HepG2 (cell line): ENCODE measurements around the gene UBP1. TPM values are rescaled to one million over a fixed set of nuclear protein-coding genes. Genes with fewer than 3 reads are reported as not detected.
A peak's percentile ranks its signal among the peaks of the same experiment; 100 is the strongest.

ENCODE experiments used
- ADNP ChIP-seq: sonication (generic); formaldehyde crosslinking; IDR thresholded peaks from 2 replicates; pipeline ENCODE4 v1.4.0; 2020; ENCODE audit warnings: missing genetic modification reagents
- ARNTL ChIP-seq: sonication (generic); formaldehyde crosslinking; IDR thresholded peaks from 2 replicates; pipeline ENCODE4 v1.4.0; 2020; ENCODE audit warnings: mild to moderate bottlenecking, missing genetic modification reagents
- CENPBD1 ChIP-seq: sonication (generic); formaldehyde crosslinking; IDR thresholded peaks from 2 replicates; pipeline ENCODE4 v1.8.0; 2022; ENCODE audit warnings: missing genetic modification reagents, low read depth, mild to moderate bottlenecking, borderline replicate concordance
- GATAD2A ChIP-seq: IDR thresholded peaks from 2 replicates; pipeline ENCODE4 v1.6.1; 2016
- HCFC1 ChIP-seq: fragments of 150-350 bp; IDR thresholded peaks from 2 replicates; pipeline ENCODE4 v1.6.1; 2014; ENCODE audit warnings: low read depth, low read length
- HHEX ChIP-seq: IDR thresholded peaks from 2 replicates; pipeline ENCODE4 v1.6.1; 2016; ENCODE audit warnings: control low read depth
- HOXA7 ChIP-seq: sonication (generic); formaldehyde crosslinking; IDR thresholded peaks from 2 replicates; pipeline ENCODE4 v1.8.1; 2022; ENCODE audit warnings: mild to moderate bottlenecking, missing genetic modification reagents, moderate library complexity
- IKZF5 ChIP-seq: IDR thresholded peaks from 2 replicates; pipeline ENCODE4 v1.6.1; 2018; ENCODE audit warnings: missing genetic modification reagents, mild to moderate bottlenecking, missing compliant biosample characterization
- KDM2A ChIP-seq: sonication (generic); formaldehyde crosslinking; IDR thresholded peaks from 2 replicates; pipeline ENCODE4 v1.4.0; 2020; ENCODE audit warnings: low read depth, missing genetic modification reagents, borderline replicate concordance
- PBX3 ChIP-seq: sonication (generic); formaldehyde crosslinking; IDR thresholded peaks from 2 replicates; pipeline ENCODE4 v1.8.1; 2023; ENCODE audit warnings: missing genetic modification reagents, inconsistent platforms, borderline replicate concordance
- PRPF4 ChIP-seq: fragments of 200-400 bp; formaldehyde crosslinking; IDR thresholded peaks from 2 replicates; pipeline ENCODE4 v1.6.1; 2016; ENCODE audit warnings: low read length, low read depth; ENCODE audit not compliant: poor library complexity, severe bottlenecking
- RBFOX2 ChIP-seq: fragments of 200-400 bp; formaldehyde crosslinking; IDR thresholded peaks from 2 replicates; pipeline ENCODE4 v1.6.1; 2017; ENCODE audit warnings: low read depth, mild to moderate bottlenecking, low read length
- SPEN ChIP-seq: sonication (generic); formaldehyde crosslinking; IDR thresholded peaks from 2 replicates; pipeline ENCODE4 v1.5.1; 2020; ENCODE audit warnings: low read depth, mild to moderate bottlenecking, missing genetic modification reagents
- ZBTB38 ChIP-seq: sonication (generic); formaldehyde crosslinking; IDR thresholded peaks from 2 replicates; pipeline ENCODE4 v1.5.1; 2020; ENCODE audit warnings: mild to moderate bottlenecking, missing genetic modification reagents
- ZBTB39 ChIP-seq: sonication (generic); formaldehyde crosslinking; IDR thresholded peaks from 2 replicates; pipeline ENCODE4 v1.5.0; 2020; ENCODE audit warnings: missing genetic modification reagents
- ZBTB42 ChIP-seq: sonication (generic); formaldehyde crosslinking; IDR thresholded peaks from 2 replicates; pipeline ENCODE4 v1.5.0; 2020; ENCODE audit warnings: mild to moderate bottlenecking, missing genetic modification reagents
- ZNF20 ChIP-seq: sonication (generic); formaldehyde crosslinking; IDR thresholded peaks from 2 replicates; pipeline ENCODE4 v1.4.0; 2020; ENCODE audit warnings: mild to moderate bottlenecking, moderate library complexity, missing genetic modification reagents
- ZNF451 ChIP-seq: sonication (generic); formaldehyde crosslinking; IDR thresholded peaks from 2 replicates; pipeline ENCODE4 v1.5.0; 2020; ENCODE audit warnings: mild to moderate bottlenecking, missing genetic modification reagents
- ZNF737 ChIP-seq: sonication (generic); formaldehyde crosslinking; IDR thresholded peaks from 2 replicates; pipeline ENCODE4 v1.5.0; 2020; ENCODE audit warnings: missing genetic modification reagents, mild to moderate bottlenecking, borderline replicate concordance
- ZNF781 ChIP-seq: sonication (generic); formaldehyde crosslinking; IDR thresholded peaks from 2 replicates; pipeline ENCODE4 v1.5.1; 2020; ENCODE audit warnings: borderline replicate concordance, mild to moderate bottlenecking, missing genetic modification reagents; ENCODE audit errors: not compliant biosample characterization
- polyA plus RNA-seq, 8 experiments: library from polyadenylated mRNA; depleted of rRNA in 3 of 8; stranded (reverse) in 7 of 8; unstranded in 1 of 8; fragments of >200 nt; fragmentation: Illumina TruSeq in 4 of 8; extraction: Trizol in 4 of 8; gene quantifications; 2 replicates each; pipeline versions ENCODE4 v1.2.1 to v1.2.3, GENCODE V29; 2011 to 2016; ENCODE audit warnings: low read depth in 4 of 8, missing spikeins in 1 of 8, mixed read lengths in 1 of 8; ENCODE audit not compliant: insufficient read depth in 1 of 8
- total RNA-seq, 5 experiments: library from RNA; depleted of rRNA; stranded (reverse); fragments of >200 nt; fragmentation: Illumina TruSeq; extraction: Trizol; gene quantifications; 2 replicates each; pipeline ENCODE4 v1.2.3, GENCODE V29; 2016; ENCODE audit warnings: low read depth in 1 of 5
- TF ChIP-seq, protein P1 (sequence below): sonication (generic); formaldehyde crosslinking; IDR thresholded peaks from 2 replicates; pipeline ENCODE4 v1.8.0; 2022; ENCODE audit warnings: mild to moderate bottlenecking, missing genetic modification reagents, moderate library complexity
- TF ChIP-seq, protein P2 (sequence below): fragments of 450-650 bp; IDR thresholded peaks from 2 replicates; pipeline ENCODE4 v1.6.1; 2017

Gene UBP1
- total and polyA plus RNA-seq, 2 of the 13 experiments (the other 11 are each of a cell fraction or from before 2014, with no cell fraction given): 48.3 to 79.9 TPM

DNA sequence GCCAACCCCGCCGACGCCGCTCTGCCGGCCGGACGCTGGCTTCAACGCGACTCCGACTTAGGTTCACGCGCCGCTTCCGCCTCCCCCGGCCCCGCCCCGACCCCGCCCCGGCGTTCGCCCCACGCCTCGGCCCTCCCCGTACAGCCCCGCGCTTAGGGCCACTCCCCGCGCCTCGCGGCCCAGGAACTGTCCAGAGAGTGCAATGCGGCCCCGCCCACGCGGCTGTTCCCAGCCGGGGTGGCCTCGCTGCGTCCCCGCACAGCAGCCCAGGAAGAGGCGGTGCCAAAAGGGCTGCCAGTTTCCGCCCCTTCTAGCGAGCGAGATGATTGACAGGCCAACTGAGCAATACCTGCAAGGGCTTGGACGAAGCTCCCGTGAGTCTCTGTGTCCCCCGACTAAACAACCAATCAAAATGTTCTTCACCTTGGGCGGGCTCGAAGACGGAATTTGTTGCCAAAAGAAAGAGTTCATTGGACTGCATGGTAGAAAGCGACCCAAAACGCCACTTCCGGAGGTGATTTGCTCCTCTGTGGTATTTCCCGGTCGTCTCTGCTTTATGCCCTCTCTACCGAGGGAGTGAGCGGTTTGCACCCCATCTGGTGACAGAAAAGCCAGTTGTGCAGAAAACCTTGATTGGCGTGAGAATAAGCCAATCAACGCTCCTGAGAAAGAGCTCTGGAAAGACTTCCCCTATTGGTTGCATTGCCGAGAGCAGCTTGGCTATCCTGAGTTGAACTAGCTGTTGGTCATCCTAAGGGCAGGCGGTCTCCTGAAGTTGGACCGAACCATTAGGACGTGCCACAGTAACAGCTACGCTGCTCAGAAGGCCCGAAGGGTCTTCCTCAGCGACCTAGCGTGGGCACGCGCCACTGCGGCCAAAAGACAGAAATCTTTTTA is at the start of gene UBP1 (continued):
- TF ChIP-seq GATAD2A (CRISPR knock-in tag) (peak; percentile 11; the same call in 1 of the 2 replicates), PBX3 (CRISPR knock-in tag) (peak; percentile 30; the same call in 1 of the 2 replicates), CENPBD1 (CRISPR knock-in tag) (no peak), ZBTB42 (no peak), ZNF20 (CRISPR knock-in tag) (no peak), ZNF781 (no peak), ZNF451 (CRISPR knock-in tag) (no peak), HOXA7 (no peak), SPEN (CRISPR knock-in tag) (peak; percentile 70; the same call in 1 of the 2 replicates), ZBTB39 (CRISPR knock-in tag) (no peak), KDM2A (CRISPR knock-in tag) (no peak), ADNP (CRISPR knock-in tag) (no peak), HHEX (CRISPR knock-in tag) (peak; percentile 19; the same call in 1 of the 2 replicates), IKZF5 (CRISPR knock-in tag) (peak; percentile 59), HCFC1 (peak; percentile 37; the same call in 1 of the 2 replicates), ZBTB38 (CRISPR knock-in tag) (no peak), ZNF737 (CRISPR knock-in tag) (peak; percentile 34; the same call in 1 of the 2 replicates), RBFOX2 (peak; percentile 56; the same call in 1 of the 2 replicates), ARNTL (CRISPR knock-in tag) (no peak), PRPF4 (no peak)
- TF ChIP-seq, protein P1, sequence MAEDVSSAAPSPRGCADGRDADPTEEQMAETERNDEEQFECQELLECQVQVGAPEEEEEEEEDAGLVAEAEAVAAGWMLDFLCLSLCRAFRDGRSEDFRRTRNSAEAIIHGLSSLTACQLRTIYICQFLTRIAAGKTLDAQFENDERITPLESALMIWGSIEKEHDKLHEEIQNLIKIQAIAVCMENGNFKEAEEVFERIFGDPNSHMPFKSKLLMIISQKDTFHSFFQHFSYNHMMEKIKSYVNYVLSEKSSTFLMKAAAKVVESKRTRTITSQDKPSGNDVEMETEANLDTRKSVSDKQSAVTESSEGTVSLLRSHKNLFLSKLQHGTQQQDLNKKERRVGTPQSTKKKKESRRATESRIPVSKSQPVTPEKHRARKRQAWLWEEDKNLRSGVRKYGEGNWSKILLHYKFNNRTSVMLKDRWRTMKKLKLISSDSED: 0 out of 2 replicates have a peak, but pooled peaks have one; percentile 52
- TF ChIP-seq, protein P2, sequence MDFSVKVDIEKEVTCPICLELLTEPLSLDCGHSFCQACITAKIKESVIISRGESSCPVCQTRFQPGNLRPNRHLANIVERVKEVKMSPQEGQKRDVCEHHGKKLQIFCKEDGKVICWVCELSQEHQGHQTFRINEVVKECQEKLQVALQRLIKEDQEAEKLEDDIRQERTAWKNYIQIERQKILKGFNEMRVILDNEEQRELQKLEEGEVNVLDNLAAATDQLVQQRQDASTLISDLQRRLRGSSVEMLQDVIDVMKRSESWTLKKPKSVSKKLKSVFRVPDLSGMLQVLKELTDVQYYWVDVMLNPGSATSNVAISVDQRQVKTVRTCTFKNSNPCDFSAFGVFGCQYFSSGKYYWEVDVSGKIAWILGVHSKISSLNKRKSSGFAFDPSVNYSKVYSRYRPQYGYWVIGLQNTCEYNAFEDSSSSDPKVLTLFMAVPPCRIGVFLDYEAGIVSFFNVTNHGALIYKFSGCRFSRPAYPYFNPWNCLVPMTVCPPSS: no peak
